ENCODE measurements around the gene C3orf20.
A peak's percentile ranks its signal among the peaks of the same experiment; 100 is the strongest.

The C3orf20 gene

GRCh38 chr3:14630404-14631100 lies 44.4 kb upstream of the C3orf20 start:
- Histone ChIP-seq H2BK120ac (ENCODE audit: low read depth, low read length) (no peak overlapping the region), H3K9me3 (replicated peaks in 1 of 2; ENCODE audit: control insufficient read depth in 2 of 2, insufficient read depth in 1 of 2, low read depth in 1 of 2, low read length in 2 of 2) (peaks cover 2 to 8% of the 10 kb centered on the region in 2 donors), H3K27ac (replicated peaks; ENCODE audit: low read length) (no peak overlapping the region), H3K4me2 (ENCODE audit: insufficient read depth, low read length, poor library complexity, severe bottlenecking) (no peak overlapping the region), H3K4ac (ENCODE audit: low read length) (no peak overlapping the region), H3K9ac (ENCODE audit: low read depth, low read length, poor library complexity) (no peak overlapping the region), H3K18ac (ENCODE audit: low read length) (no peak overlapping the region), H2BK15ac (ENCODE audit: low read length) (no peak overlapping the region), H3K4me1 (ENCODE audit: control insufficient read depth in 2 of 2, insufficient read depth in 1 of 2, low read depth in 1 of 2, low read length in 2 of 2) (peaks cover 4 to 8% of the 10 kb centered on the region in 2 donors), H2BK5ac (ENCODE audit: low read length) (no peak overlapping the region), H2BK12ac (ENCODE audit: low read length) (no peak overlapping the region), H3K14ac (ENCODE audit: low read length) (no peak overlapping the region), H2AK5ac (ENCODE audit: low read depth, low read length) (no peak overlapping the region), H4K91ac (ENCODE audit: low read depth, low read length, poor library complexity) (no peak overlapping the region), H3K23ac (ENCODE audit: low read depth, low read length, poor library complexity) (no peak overlapping the region), H3K36me3 (replicated peaks in 1 of 2; ENCODE audit: control insufficient read depth in 2 of 2, insufficient read depth in 2 of 2, low read length in 2 of 2) (no peaks in the 10 kb centered on the region), H2AFZ (ENCODE audit: low read length) (no peak overlapping the region), H3K4me3 (ENCODE audit: low read length in 2 of 2) (no peak overlapping the region), H3K79me1 (ENCODE audit: low read depth, low read length) (no peaks in the 10 kb centered on the region), H4K8ac (ENCODE audit: low read depth, low read length) (no peak overlapping the region), H3K27me3 (ENCODE audit: control insufficient read depth in 3 of 3, insufficient read depth in 3 of 3, low read depth in 1 of 3, low read length in 3 of 3) (peaks cover 0 to 29% (median 0%) of the 10 kb centered on the region in 3 experiments)
- WGBS, 2 donors (ENCODE audit: extremely low coverage in 2 of 2, insufficient read length in 2 of 2, insufficient replicate concordance in 1 of 2) = no CpG with 5 or more reads among the region's 9 CpGs
- DNase-seq (ENCODE audit: low spot score) = no peak

GRCh38 chr3:14631101-14631497 lies 43.8 kb upstream of the C3orf20 start:
- Histone ChIP-seq H4K91ac (ENCODE audit: low read depth, low read length, poor library complexity) (no peak overlapping the region), H3K27me3 (ENCODE audit: control insufficient read depth in 3 of 3, insufficient read depth in 3 of 3, low read depth in 1 of 3, low read length in 3 of 3) (peaks cover 0 to 32% (median 0%) of the 10 kb centered on the region in 3 experiments), H2BK15ac (ENCODE audit: low read length) (no peak overlapping the region), H2AFZ (ENCODE audit: low read length) (no peak overlapping the region), H3K14ac (ENCODE audit: low read length) (peak overlapping the region; percentile 79), H2BK12ac (ENCODE audit: low read length) (no peak overlapping the region), H3K9me3 (replicated peaks in 1 of 2; ENCODE audit: control insufficient read depth in 2 of 2, insufficient read depth in 1 of 2, low read depth in 1 of 2, low read length in 2 of 2) (peaks cover 2 to 8% of the 10 kb centered on the region in 2 donors), H3K23ac (ENCODE audit: low read depth, low read length, poor library complexity) (peak overlapping the region; percentile 63), H3K36me3 (replicated peaks in 1 of 2; ENCODE audit: control insufficient read depth in 2 of 2, insufficient read depth in 2 of 2, low read length in 2 of 2) (no peaks in the 10 kb centered on the region), H4K8ac (ENCODE audit: low read depth, low read length) (no peak overlapping the region), H2BK5ac (ENCODE audit: low read length) (no peak overlapping the region), H2AK5ac (ENCODE audit: low read depth, low read length) (no peak overlapping the region), H3K18ac (ENCODE audit: low read length) (peak overlapping the region; percentile 15), H3K27ac (replicated peaks; ENCODE audit: low read length) (no peak overlapping the region), H3K4me3 (ENCODE audit: low read length in 2 of 2) (no peak overlapping the region), H2BK120ac (ENCODE audit: low read depth, low read length) (no peak overlapping the region), H3K4me2 (ENCODE audit: insufficient read depth, low read length, poor library complexity, severe bottlenecking) (no peak overlapping the region), H3K4me1 (ENCODE audit: control insufficient read depth in 2 of 2, insufficient read depth in 1 of 2, low read depth in 1 of 2, low read length in 2 of 2) (peaks cover 4 to 8% of the 10 kb centered on the region in 2 donors), H3K79me1 (ENCODE audit: low read depth, low read length) (no peaks in the 10 kb centered on the region), H3K9ac (ENCODE audit: low read depth, low read length, poor library complexity) (no peak overlapping the region), H3K4ac (ENCODE audit: low read length) (no peak overlapping the region)
- WGBS, 2 donors (ENCODE audit: extremely low coverage in 2 of 2, insufficient read length in 2 of 2, insufficient replicate concordance in 1 of 2) = no CpG with 5 or more reads among the region's 5 CpGs
- no peak for DNase-seq (ENCODE audit: low spot score)

DNA sequence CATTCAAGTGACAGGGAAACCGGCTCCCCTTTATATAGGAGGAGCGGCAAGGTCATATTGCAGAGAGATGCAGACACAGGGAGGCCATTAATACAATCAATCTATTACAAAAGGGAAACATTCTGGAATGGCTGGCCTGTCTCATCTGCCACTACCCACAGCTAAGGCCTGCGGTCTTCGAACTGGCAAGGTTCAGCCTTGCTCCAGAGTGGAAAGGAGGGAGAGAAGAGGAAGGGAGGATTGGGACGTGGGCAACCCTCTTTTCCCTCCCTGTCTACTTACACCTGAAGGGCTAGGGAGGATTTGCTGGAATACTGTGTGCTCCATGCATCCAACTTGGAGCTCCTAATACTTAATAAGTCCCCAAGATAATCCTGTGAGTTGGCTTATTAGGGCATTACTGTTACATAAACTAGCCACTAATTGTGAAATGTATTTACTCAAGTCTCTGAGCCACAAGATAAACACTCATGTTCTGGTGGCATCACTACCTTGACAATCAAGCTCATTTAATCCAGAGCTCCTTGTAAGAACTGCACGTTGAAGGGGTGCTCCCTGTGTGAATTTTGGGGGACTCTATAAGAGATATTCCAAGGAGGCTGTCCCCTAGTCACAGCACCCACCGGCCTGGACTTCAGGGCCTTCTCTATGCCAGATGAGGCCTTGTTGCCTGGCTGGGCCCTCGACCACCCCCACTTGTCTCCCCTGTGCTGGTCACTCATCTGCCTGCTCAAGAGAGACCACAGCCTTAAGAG lies 43.1 kb upstream of the C3orf20 start:
- H2BK12ac ChIP-seq (ENCODE audit: low read length) = no peak overlapping the region
- no CpG with 5 or more reads among the region's 8 CpGs for WGBS, 2 donors (ENCODE audit: extremely low coverage in 2 of 2, insufficient read length in 2 of 2, insufficient replicate concordance in 1 of 2)
- peaks cover 2 to 6% of the 10 kb centered on the region in 2 donors for H3K4me1 ChIP-seq (ENCODE audit: control insufficient read depth in 2 of 2, insufficient read depth in 1 of 2, low read depth in 1 of 2, low read length in 2 of 2)
- H2BK5ac ChIP-seq (ENCODE audit: low read length) = no peak overlapping the region
- no peak overlapping the region for H2AK5ac ChIP-seq (ENCODE audit: low read depth, low read length)
- no peak overlapping the region for H4K91ac ChIP-seq (ENCODE audit: low read depth, low read length, poor library complexity)
- H2BK120ac ChIP-seq (ENCODE audit: low read depth, low read length) = no peak overlapping the region
- no peak overlapping the region for H3K14ac ChIP-seq (ENCODE audit: low read length)
- DNase-seq (ENCODE audit: low spot score) = no peak
- no peak overlapping the region for H2AFZ ChIP-seq (ENCODE audit: low read length)
- H3K9ac ChIP-seq (ENCODE audit: low read depth, low read length, poor library complexity) = no peak overlapping the region
- H3K27me3 ChIP-seq (ENCODE audit: control insufficient read depth in 3 of 3, insufficient read depth in 3 of 3, low read depth in 1 of 3, low read length in 3 of 3) = peaks cover 0 to 32% (median 0%) of the 10 kb centered on the region in 3 experiments
- no peak overlapping the region for H3K27ac ChIP-seq (replicated peaks; ENCODE audit: low read length)
- no peak overlapping the region for H3K4ac ChIP-seq (ENCODE audit: low read length)
- H3K18ac ChIP-seq (ENCODE audit: low read length) = no peak overlapping the region
- no peak overlapping the region for H3K4me2 ChIP-seq (ENCODE audit: insufficient read depth, low read length, poor library complexity, severe bottlenecking)
- H2BK15ac ChIP-seq (ENCODE audit: low read length) = no peak overlapping the region
- peaks cover 2 to 8% of the 10 kb centered on the region in 2 donors for H3K9me3 ChIP-seq (replicated peaks in 1 of 2; ENCODE audit: control insufficient read depth in 2 of 2, insufficient read depth in 1 of 2, low read depth in 1 of 2, low read length in 2 of 2)
- H3K4me3 ChIP-seq (ENCODE audit: low read length in 2 of 2) = no peak overlapping the region
- H3K23ac ChIP-seq (ENCODE audit: low read depth, low read length, poor library complexity) = no peak overlapping the region
- H3K36me3 ChIP-seq (replicated peaks in 1 of 2; ENCODE audit: control insufficient read depth in 2 of 2, insufficient read depth in 2 of 2, low read length in 2 of 2) = no peaks in the 10 kb centered on the region
- no peak overlapping the region for H4K8ac ChIP-seq (ENCODE audit: low read depth, low read length)
- H3K79me1 ChIP-seq (ENCODE audit: low read depth, low read length) = no peaks in the 10 kb centered on the region

- H2AFZ ChIP-seq (ENCODE audit: low read length) = no peak overlapping the region
- H3K4me3 ChIP-seq (ENCODE audit: low read length in 2 of 2) = no peak overlapping the region
- H3K4ac ChIP-seq (ENCODE audit: low read length) = no peak overlapping the region
- H3K4me2 ChIP-seq (ENCODE audit: insufficient read depth, low read length, poor library complexity, severe bottlenecking) = no peak overlapping the region
- peaks cover 0 to 2% of the 10 kb centered on the region in 2 donors for H3K4me1 ChIP-seq (ENCODE audit: control insufficient read depth in 2 of 2, insufficient read depth in 1 of 2, low read depth in 1 of 2, low read length in 2 of 2)
- no peak overlapping the region for H3K9ac ChIP-seq (ENCODE audit: low read depth, low read length, poor library complexity)
- no peak overlapping the region for H4K8ac ChIP-seq (ENCODE audit: low read depth, low read length)
- no peak overlapping the region for H3K23ac ChIP-seq (ENCODE audit: low read depth, low read length, poor library complexity)
- WGBS, 2 donors (ENCODE audit: extremely low coverage in 2 of 2, insufficient read length in 2 of 2, insufficient replicate concordance in 1 of 2) = no CpG with 5 or more reads among the region's 4 CpGs
- no peak overlapping the region for H3K27ac ChIP-seq (replicated peaks; ENCODE audit: low read length)
- no peak overlapping the region for H2BK12ac ChIP-seq (ENCODE audit: low read length)
- peaks cover 2 to 8% of the 10 kb centered on the region in 2 donors for H3K9me3 ChIP-seq (replicated peaks in 1 of 2; ENCODE audit: control insufficient read depth in 2 of 2, insufficient read depth in 1 of 2, low read depth in 1 of 2, low read length in 2 of 2)
- H2BK15ac ChIP-seq (ENCODE audit: low read length) = no peak overlapping the region
- no peaks in the 10 kb centered on the region for H3K36me3 ChIP-seq (replicated peaks in 1 of 2; ENCODE audit: control insufficient read depth in 2 of 2, insufficient read depth in 2 of 2, low read length in 2 of 2)
- no peak overlapping the region for H3K14ac ChIP-seq (ENCODE audit: low read length)
- no peak overlapping the region for H2BK120ac ChIP-seq (ENCODE audit: low read depth, low read length)
- no peak overlapping the region for H2BK5ac ChIP-seq (ENCODE audit: low read length)
- no peak for DNase-seq (ENCODE audit: low spot score)
- peaks cover 0 to 33% (median 0%) of the 10 kb centered on the region in 3 experiments for H3K27me3 ChIP-seq (ENCODE audit: control insufficient read depth in 3 of 3, insufficient read depth in 3 of 3, low read depth in 1 of 3, low read length in 3 of 3)
- no peak overlapping the region for H3K18ac ChIP-seq (ENCODE audit: low read length)
- no peak overlapping the region for H4K91ac ChIP-seq (ENCODE audit: low read depth, low read length, poor library complexity)
- no peaks in the 10 kb centered on the region for H3K79me1 ChIP-seq (ENCODE audit: low read depth, low read length)
- H2AK5ac ChIP-seq (ENCODE audit: low read depth, low read length) = no peak overlapping the region
Observed at GRCh38 chr3:14632442-14632930, 42.5 kb upstream of the C3orf20 start.
